Measurements from ENCODE around the gene MB.
"Not testable (repeated sequence)": the region's sequence is repeated elsewhere in the genome, so short reads cannot be mapped to it uniquely, and the experiment has no call there.

Gene MB

DNA sequence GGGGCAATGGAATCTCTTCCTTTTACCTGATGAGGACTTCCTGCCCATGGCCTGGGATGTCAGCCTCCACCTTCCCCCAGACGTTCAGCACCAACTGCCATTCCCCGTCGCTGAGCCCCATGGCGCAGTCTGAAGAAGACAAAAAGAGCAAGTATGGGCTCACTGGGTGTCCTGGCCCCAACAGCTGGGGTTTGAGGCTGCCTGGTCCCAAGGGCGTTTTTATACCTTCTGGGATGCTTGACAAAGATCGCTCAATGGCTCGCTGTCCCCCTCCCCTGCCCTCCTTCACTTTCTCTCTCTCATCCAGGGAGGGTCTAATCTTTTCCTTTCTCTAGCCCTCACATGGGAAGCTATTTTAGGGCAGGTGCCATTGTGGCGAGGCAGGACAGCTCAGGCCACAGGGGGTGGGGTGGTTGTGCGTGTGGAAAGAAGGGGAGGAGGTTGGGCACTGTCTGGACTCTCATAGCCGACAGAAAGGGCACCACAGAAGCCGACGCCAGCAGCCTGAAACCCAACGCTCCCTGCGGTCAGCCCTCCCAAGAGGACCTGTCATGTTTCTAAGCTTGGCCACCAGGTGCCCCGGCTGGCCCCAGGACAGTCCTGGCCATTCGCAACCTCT, at the start of gene MB:
Gene MB, minus strand, starts transcription at position 193 of the 619 bp plus-strand sequence. Its CDS starts 72 bp downstream, at position 121.
- POLR2A ChIA-PET (ENCODE audit: low non-redundant PET), result no interaction called here
- CTCF ChIA-PET, result no interaction called here
- no peak within 1 kb of the TSS for H3K27ac ChIP-seq
- no peak for DNase-seq (ENCODE audit: low spot score)
- TF ChIP-seq, protein P1, sequence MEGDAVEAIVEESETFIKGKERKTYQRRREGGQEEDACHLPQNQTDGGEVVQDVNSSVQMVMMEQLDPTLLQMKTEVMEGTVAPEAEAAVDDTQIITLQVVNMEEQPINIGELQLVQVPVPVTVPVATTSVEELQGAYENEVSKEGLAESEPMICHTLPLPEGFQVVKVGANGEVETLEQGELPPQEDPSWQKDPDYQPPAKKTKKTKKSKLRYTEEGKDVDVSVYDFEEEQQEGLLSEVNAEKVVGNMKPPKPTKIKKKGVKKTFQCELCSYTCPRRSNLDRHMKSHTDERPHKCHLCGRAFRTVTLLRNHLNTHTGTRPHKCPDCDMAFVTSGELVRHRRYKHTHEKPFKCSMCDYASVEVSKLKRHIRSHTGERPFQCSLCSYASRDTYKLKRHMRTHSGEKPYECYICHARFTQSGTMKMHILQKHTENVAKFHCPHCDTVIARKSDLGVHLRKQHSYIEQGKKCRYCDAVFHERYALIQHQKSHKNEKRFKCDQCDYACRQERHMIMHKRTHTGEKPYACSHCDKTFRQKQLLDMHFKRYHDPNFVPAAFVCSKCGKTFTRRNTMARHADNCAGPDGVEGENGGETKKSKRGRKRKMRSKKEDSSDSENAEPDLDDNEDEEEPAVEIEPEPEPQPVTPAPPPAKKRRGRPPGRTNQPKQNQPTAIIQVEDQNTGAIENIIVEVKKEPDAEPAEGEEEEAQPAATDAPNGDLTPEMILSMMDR (conservative IDR thresholded peaks at IDR 0.05; ENCODE audit: low read depth), result no peak

DNA sequence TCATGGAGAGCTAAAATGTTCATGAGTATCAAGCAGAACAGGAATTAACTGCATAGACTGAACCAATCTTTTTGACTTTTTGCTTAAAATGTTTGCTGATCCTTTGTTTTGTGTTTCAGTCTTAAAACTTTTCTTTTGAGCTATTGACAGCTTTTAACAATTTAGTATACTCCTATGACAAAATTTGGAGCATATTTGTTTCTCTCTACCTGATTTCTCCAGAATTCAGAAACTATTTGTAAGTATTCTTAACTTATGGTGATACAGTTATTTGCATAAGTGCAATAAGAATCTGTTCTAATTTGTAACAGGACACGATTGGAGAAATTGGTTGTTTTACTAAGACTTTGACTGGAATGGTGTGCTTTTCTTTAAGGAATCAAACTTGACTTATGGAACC, 49.6 kb upstream of the MB start:
- CTCF ChIA-PET; POLR2A ChIA-PET (ENCODE audit: low non-redundant PET); DNase-seq (ENCODE audit: low spot score); H3K27ac ChIP-seq: not testable (repeated sequence)

DNA sequence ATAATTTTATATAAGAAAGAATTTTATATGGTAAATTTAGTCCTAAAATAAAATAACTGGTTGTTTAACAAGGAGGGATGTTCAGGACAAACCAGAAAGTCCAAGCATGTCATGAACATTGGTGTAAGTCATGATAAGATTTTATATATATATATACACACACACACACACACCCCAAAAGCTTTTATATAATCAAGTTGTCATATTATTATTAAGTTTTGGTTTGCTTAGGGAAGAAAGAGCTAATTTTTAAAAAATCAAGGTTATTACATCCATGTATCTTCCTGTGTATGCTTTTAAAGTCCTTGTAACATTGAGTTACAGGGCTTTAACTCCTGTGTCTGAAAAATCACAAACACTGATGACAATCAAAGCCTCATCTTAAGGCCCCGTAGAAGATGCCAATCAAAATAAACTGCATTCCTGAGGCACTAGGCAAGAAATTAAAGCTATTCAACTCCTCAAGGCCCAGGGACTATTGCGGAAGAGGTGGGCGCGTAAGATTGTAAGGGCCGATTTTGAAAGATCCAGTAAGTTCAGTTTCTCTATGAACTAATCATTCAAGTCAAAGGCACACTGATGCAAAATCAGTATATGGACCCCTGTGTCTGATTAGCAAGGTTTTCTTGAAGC, 47.9 kb upstream of the MB start:
- H3K27ac ChIP-seq, result no peak overlapping the region
- DNase-seq (ENCODE audit: low spot score), result no peak
- TF ChIP-seq, protein P1 (conservative IDR thresholded peaks at IDR 0.05; ENCODE audit: low read depth), result no peak
- CTCF ChIA-PET, result interaction anchor here (0.6 kb wide), 1 partner anchor 401 kb away, joined by 3 read pairs; no protein-coding TSS in a partner anchor
- POLR2A ChIA-PET (ENCODE audit: low non-redundant PET), result no interaction called here

DNA sequence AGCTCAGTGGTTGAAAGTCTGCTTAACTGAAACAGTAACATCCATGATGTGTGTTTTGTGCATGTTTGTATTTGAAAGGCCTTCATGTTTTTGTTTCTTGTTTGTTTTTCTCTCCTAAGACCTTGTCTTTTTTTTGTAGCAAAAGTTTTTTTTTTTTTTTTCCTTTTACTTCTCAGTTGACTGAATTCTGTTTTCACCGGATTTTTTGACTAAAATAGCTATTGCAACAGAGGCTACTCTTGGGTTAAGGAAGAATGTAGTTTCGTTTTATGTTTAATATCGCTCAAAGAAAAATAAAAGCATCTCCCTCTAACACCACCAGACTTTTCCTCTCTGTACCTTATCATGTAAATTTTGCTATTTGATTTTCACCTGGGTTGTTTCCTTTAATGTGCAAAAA, 46.2 kb upstream of the MB start:
- ChIA-PET CTCF (no interaction called here), POLR2A (ENCODE audit: low non-redundant PET) (no interaction called here)
- DNase-seq (ENCODE audit: low spot score), result no peak
- H3K27ac ChIP-seq, result no peak overlapping the region
- TF ChIP-seq, protein P1 (conservative IDR thresholded peaks at IDR 0.05; ENCODE audit: low read depth), result no peak

DNA sequence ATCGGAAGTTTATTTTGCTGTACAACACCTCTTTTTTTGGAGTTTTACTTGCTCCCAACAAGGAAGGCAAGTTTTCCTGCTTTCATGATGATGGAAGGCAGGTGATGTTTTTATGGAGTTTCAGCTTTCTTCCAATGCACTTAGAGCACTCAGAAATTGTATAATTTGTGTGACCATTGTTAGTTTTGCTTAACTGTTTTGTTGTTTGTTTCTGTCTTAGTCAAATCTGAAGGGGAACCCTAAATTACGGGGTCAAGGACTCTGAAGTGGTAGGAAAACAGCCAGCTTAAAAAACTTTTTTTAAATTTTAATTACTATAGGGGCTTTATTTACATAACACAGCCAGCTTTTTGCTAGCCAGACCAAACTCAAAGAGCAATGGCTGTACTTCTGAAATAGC, 45.8 kb upstream of the MB start:
- CTCF ChIA-PET, result interaction anchor here (0.6 kb wide), 1 partner anchor 45 kb away, joined by 3 read pairs; no protein-coding TSS in a partner anchor
- no peak for DNase-seq (ENCODE audit: low spot score)
- POLR2A ChIA-PET (ENCODE audit: low non-redundant PET), result no interaction called here
- H3K27ac ChIP-seq, result no peak overlapping the region
- TF ChIP-seq, protein P1 (conservative IDR thresholded peaks at IDR 0.05; ENCODE audit: low read depth), result no peak

DNA sequence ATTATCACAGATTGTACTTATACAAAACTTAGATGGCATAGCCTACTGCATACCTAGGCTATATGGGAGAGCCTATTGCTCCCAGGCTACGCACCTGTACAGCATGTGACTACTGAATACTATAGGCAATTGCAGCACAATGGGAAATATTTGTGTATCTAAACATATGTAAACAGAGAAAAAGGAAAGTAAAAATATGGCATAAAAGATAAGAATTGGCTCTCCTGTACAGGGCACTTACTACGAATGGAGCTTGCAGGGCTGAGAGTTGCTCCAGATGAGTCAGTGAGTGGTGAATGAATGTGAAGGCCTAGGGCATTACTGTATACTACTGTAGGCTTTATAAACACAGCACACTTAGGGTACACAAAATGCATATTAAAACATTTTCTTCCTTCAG, 44.3 kb upstream of the MB start:
- no peak overlapping the region for H3K27ac ChIP-seq
- DNase-seq (ENCODE audit: low spot score), result no peak
- ChIA-PET POLR2A (ENCODE audit: low non-redundant PET) (no interaction called here), CTCF (no interaction called here)
- TF ChIP-seq, protein P1 (conservative IDR thresholded peaks at IDR 0.05; ENCODE audit: low read depth), result no peak
